Measurements from ENCODE around the gene MAN1C1. TPM values are rescaled to one million over a fixed set of nuclear protein-coding genes. Genes with fewer than 3 reads are reported as not detected.

MAN1C1 gene
- polyA plus RNA-seq, 1 of the 3 experiments (the other 2 are of a cell fraction), result 0.20 TPM

DNA sequence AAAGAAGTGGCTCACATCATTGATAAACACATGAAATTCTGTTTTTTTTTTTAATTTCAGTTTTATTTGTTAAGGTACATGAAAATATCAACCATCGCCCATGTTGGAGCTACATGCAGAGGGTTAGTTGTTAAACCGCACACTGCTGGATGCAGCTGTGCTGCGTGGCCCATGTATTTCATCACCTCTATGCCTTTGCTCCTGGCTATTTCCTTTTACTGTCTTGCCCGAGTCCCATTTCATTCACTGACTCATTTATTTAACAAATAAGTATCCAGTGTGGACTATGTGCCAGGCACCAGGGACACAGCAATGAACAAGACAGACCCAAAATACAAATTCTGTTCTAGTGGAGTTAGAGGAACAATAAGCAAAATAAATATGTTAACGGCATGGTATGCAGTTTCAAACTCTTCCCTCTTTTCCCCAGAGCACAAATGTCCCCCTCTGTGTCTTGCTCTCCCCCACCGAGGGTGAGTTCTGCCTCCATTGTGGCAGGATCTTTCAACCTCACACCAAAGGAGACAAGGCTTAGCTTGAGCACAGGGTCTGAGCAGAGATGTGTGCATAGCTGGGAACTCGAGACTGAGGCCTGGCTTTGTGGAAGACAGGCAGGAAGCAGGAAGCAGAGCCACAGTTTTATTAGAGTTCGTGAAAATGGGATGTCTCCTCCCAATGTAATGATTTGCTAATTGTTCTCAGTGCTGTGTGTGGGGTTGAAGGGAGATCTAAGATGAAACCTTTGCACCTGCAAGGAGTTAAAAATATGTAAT is 44.6 kb downstream of the MAN1C1 start:
- no peak overlapping the region for H3K9ac ChIP-seq
- H3K4me2 ChIP-seq, result no peak overlapping the region
- POLR2A ChIA-PET, result no interaction called here
- H3K36me3 ChIP-seq (replicated peaks in 1 of 2; ENCODE audit: control insufficient read depth in 1 of 2, insufficient read depth in 2 of 2, low read length in 1 of 2), result no peaks in the 10 kb centered on the region
- no peaks in the 10 kb centered on the region for H3K9me2 ChIP-seq
- TF ChIP-seq, protein P1, sequence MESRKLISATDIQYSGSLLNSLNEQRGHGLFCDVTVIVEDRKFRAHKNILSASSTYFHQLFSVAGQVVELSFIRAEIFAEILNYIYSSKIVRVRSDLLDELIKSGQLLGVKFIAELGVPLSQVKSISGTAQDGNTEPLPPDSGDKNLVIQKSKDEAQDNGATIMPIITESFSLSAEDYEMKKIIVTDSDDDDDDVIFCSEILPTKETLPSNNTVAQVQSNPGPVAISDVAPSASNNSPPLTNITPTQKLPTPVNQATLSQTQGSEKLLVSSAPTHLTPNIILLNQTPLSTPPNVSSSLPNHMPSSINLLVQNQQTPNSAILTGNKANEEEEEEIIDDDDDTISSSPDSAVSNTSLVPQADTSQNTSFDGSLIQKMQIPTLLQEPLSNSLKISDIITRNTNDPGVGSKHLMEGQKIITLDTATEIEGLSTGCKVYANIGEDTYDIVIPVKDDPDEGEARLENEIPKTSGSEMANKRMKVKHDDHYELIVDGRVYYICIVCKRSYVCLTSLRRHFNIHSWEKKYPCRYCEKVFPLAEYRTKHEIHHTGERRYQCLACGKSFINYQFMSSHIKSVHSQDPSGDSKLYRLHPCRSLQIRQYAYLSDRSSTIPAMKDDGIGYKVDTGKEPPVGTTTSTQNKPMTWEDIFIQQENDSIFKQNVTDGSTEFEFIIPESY (IDR thresholded peaks at IDR 0.05; ENCODE audit: borderline replicate concordance, low read depth), result no peak
- TF ChIP-seq MXI1 (IDR thresholded peaks at IDR 0.05; ENCODE audit: low read depth, low read length) (no peak), FOXJ3 (CRISPR knock-in tag; IDR thresholded peaks at IDR 0.05) (no peak), RAD21 (IDR thresholded peaks at IDR 0.05; ENCODE audit: low read length) (no peak), RXRA (IDR thresholded peaks at IDR 0.05; ENCODE audit: borderline replicate concordance, low read depth) (no peak), GATA2 (CRISPR knock-in tag; IDR thresholded peaks at IDR 0.05) (no peak), RCOR1 (IDR thresholded peaks at IDR 0.05; ENCODE audit: low read length) (no peak), FOXM1 (IDR thresholded peaks at IDR 0.05; ENCODE audit: low read depth) (no peak), NFIC (IDR thresholded peaks at IDR 0.05; ENCODE audit: borderline replicate concordance) (no peak), GABPA (IDR thresholded peaks at IDR 0.05; ENCODE audit: low read depth) (no peak), MEF2A (IDR thresholded peaks at IDR 0.05; ENCODE audit: borderline replicate concordance, low read depth) (no peak)
- TF ChIP-seq, protein P2, sequence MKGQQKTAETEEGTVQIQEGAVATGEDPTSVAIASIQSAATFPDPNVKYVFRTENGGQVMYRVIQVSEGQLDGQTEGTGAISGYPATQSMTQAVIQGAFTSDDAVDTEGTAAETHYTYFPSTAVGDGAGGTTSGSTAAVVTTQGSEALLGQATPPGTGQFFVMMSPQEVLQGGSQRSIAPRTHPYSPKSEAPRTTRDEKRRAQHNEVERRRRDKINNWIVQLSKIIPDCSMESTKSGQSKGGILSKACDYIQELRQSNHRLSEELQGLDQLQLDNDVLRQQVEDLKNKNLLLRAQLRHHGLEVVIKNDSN (IDR thresholded peaks at IDR 0.05; ENCODE audit: borderline replicate concordance, low read depth), result no peak
- TF ChIP-seq, protein P3, sequence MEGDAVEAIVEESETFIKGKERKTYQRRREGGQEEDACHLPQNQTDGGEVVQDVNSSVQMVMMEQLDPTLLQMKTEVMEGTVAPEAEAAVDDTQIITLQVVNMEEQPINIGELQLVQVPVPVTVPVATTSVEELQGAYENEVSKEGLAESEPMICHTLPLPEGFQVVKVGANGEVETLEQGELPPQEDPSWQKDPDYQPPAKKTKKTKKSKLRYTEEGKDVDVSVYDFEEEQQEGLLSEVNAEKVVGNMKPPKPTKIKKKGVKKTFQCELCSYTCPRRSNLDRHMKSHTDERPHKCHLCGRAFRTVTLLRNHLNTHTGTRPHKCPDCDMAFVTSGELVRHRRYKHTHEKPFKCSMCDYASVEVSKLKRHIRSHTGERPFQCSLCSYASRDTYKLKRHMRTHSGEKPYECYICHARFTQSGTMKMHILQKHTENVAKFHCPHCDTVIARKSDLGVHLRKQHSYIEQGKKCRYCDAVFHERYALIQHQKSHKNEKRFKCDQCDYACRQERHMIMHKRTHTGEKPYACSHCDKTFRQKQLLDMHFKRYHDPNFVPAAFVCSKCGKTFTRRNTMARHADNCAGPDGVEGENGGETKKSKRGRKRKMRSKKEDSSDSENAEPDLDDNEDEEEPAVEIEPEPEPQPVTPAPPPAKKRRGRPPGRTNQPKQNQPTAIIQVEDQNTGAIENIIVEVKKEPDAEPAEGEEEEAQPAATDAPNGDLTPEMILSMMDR (IDR thresholded peaks at IDR 0.05), result no peak
- TF ChIP-seq, protein P4, sequence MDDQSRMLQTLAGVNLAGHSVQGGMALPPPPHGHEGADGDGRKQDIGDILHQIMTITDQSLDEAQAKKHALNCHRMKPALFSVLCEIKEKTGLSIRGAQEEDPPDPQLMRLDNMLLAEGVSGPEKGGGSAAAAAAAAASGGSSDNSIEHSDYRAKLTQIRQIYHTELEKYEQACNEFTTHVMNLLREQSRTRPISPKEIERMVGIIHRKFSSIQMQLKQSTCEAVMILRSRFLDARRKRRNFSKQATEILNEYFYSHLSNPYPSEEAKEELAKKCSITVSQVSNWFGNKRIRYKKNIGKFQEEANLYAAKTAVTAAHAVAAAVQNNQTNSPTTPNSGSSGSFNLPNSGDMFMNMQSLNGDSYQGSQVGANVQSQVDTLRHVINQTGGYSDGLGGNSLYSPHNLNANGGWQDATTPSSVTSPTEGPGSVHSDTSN (IDR thresholded peaks at IDR 0.05), result no peak
- H3K9me3 ChIP-seq, result no peaks in the 10 kb centered on the region
- H2AFZ ChIP-seq (ENCODE audit: low read depth), result no peak overlapping the region
- H3K79me2 ChIP-seq (ENCODE audit: insufficient read depth), result no peaks in the 10 kb centered on the region
- H3K27ac ChIP-seq (ENCODE audit: low read depth in 2 of 2, low read length in 1 of 2), result peak overlapping the region in 1 of 2 experiments; percentile 36; a peak in 2 of 4 replicates
- H4K20me1 ChIP-seq (ENCODE audit: insufficient read depth), result no peaks in the 10 kb centered on the region
- CTCF ChIA-PET, result interaction anchor here (0.7 to 1.0 kb wide), 2 partner anchors 124 to 136 kb away, joined by 3 read pairs; no protein-coding TSS in a partner anchor
- no peaks in the 10 kb centered on the region for H3F3A ChIP-seq (replicated peaks; ENCODE audit: insufficient read depth)
- WGBS (ENCODE audit: low lambda C conversion rate), result 73% methylated on average over 8 of the region's 8 CpGs
- no peak overlapping the region for H3K4me3 ChIP-seq (ENCODE audit: low read depth in 2 of 2, low read length in 1 of 2)
- no peaks in the 10 kb centered on the region; the same call in 1 of the 2 replicates for H3K27me3 ChIP-seq (ENCODE audit: insufficient read depth)
- DNase-seq, result no peak
- peaks cover 0 to 26% of the 10 kb centered on the region in 2 experiments; a peak in 2 of 4 replicates for H3K4me1 ChIP-seq (ENCODE audit: control insufficient read depth in 1 of 2, insufficient read depth in 2 of 2, low read depth in 1 of 2, low read length in 1 of 2)
